ENCODE results near the gene GP9. TPM values are rescaled to one million over a fixed set of nuclear protein-coding genes. Genes with fewer than 3 reads are reported as not detected.

The GP9 gene
- total RNA-seq, 1 experiment from 2014 or later: not detected

DNA sequence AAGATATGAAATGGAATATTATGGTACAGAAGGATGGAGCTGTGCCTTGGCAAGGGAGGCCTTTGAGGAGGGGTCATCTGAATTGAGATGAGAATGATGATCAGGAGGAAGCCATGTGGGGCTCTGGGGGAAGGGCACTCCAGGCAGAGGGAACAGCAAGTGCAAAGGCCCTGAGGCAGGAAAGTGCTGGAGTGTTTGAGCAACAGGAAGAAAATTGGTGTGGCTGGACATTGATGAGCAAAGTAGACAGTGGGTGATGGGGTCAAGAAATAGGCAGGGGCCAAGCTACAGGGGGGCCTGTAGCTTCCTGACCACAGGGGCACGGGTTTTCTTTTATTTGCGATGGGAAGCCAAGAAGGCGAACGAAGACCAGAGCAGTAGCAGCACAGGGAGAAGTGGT lies 3.3 kb upstream of the GP9 start:
- H3T11ph ChIP-seq (ENCODE audit: low read length): no peak overlapping the region
- H2BK12ac ChIP-seq (ENCODE audit: insufficient read length, low read depth, low read length): no peak overlapping the region
- no peak for DNase-seq
- no peak overlapping the region for H3K27ac ChIP-seq (ENCODE audit: insufficient read length, low read depth, low read length)
- H3K23ac ChIP-seq (ENCODE audit: insufficient read length, low read depth, low read length): no peak overlapping the region
- H3K14ac ChIP-seq (ENCODE audit: insufficient read depth, low read length): no peak overlapping the region
- no peak overlapping the region for H2BK15ac ChIP-seq (ENCODE audit: low read depth, low read length)
- H3K27me3 Mint-ChIP-seq (ENCODE audit: low read depth): peaks cover 9% of the 10 kb centered on the region
- no peaks in the 10 kb centered on the region for H3K79me1 ChIP-seq (ENCODE audit: insufficient read depth, low read depth, low read length, poor library complexity, severe bottlenecking)
- no peaks in the 10 kb centered on the region for H3K36me3 Mint-ChIP-seq (ENCODE audit: insufficient read depth in 1 of 3, low read depth in 3 of 3)
- H3K9me3 ChIP-seq (ENCODE audit: control insufficient read depth, low read depth, low read length): no peaks in the 10 kb centered on the region
- no peak overlapping the region for H4K91ac ChIP-seq (ENCODE audit: insufficient read length, low read depth, low read length)
- H2AK5ac ChIP-seq (ENCODE audit: insufficient read length, low read length): no peak overlapping the region
- no peak overlapping the region for H2AFZ ChIP-seq (ENCODE audit: low read length)
- no peaks in the 10 kb centered on the region for H3K23me2 ChIP-seq (ENCODE audit: insufficient read length, low read depth, low read length, poor library complexity, severe bottlenecking)
- H3K4ac ChIP-seq (ENCODE audit: low read depth, low read length): no peak overlapping the region
- H3K27me3 ChIP-seq (ENCODE audit: insufficient read depth, low read length): no peaks in the 10 kb centered on the region
- H3K4me1 Mint-ChIP-seq: peaks cover 4 to 6% of the 10 kb centered on the region in 2 experiments
- no peak overlapping the region for H4K8ac ChIP-seq (replicated peaks; ENCODE audit: insufficient read length, low read depth, low read length)
- no peaks in the 10 kb centered on the region; a peak in 1 of 5 replicates for H3K9me3 Mint-ChIP-seq
- no peak overlapping the region for H2BK120ac ChIP-seq (ENCODE audit: low read depth, low read length, poor library complexity, severe bottlenecking)
- H3K27ac Mint-ChIP-seq: no peak overlapping the region; a peak in 1 of 7 replicates
- no peak overlapping the region for H3K56ac ChIP-seq (ENCODE audit: insufficient read length, low read depth, low read length)
- no peak overlapping the region for H2BK20ac ChIP-seq (ENCODE audit: low read depth, low read length, poor library complexity, severe bottlenecking)
- H2BK5ac ChIP-seq (ENCODE audit: insufficient read length, low read length): no peak overlapping the region
- TF ChIP-seq, protein P1, sequence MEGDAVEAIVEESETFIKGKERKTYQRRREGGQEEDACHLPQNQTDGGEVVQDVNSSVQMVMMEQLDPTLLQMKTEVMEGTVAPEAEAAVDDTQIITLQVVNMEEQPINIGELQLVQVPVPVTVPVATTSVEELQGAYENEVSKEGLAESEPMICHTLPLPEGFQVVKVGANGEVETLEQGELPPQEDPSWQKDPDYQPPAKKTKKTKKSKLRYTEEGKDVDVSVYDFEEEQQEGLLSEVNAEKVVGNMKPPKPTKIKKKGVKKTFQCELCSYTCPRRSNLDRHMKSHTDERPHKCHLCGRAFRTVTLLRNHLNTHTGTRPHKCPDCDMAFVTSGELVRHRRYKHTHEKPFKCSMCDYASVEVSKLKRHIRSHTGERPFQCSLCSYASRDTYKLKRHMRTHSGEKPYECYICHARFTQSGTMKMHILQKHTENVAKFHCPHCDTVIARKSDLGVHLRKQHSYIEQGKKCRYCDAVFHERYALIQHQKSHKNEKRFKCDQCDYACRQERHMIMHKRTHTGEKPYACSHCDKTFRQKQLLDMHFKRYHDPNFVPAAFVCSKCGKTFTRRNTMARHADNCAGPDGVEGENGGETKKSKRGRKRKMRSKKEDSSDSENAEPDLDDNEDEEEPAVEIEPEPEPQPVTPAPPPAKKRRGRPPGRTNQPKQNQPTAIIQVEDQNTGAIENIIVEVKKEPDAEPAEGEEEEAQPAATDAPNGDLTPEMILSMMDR (conservative IDR thresholded peaks at IDR 0.05): no peak
- H3K4me3 Mint-ChIP-seq: no peak overlapping the region
- no peak overlapping the region for H3K4me2 ChIP-seq (ENCODE audit: insufficient read depth, insufficient read length, low read length)
- no peak overlapping the region for H3K18ac ChIP-seq (ENCODE audit: insufficient read length, low read depth, low read length)
- no peak overlapping the region for H4K5ac ChIP-seq (ENCODE audit: insufficient read length, low read depth, low read length)
- H3K79me2 ChIP-seq (ENCODE audit: insufficient read depth, low read length): no peaks in the 10 kb centered on the region
- no CpG with 5 or more reads among the region's 4 CpGs for WGBS (ENCODE audit: extremely low coverage, insufficient read length, low lambda C conversion rate)
- H3K9ac ChIP-seq (ENCODE audit: extremely low read depth, insufficient read length, low read length): no peak overlapping the region
- no peaks in the 10 kb centered on the region for H3K4me1 ChIP-seq (ENCODE audit: insufficient read depth, low read length)
- no peaks in the 10 kb centered on the region for H4K20me1 ChIP-seq (ENCODE audit: control insufficient read depth, insufficient read depth, insufficient read length)

Measured in H9 (cell line).